GM12878 (cell line): ENCODE results near the gene CHDH. TPM values are rescaled to one million over a fixed set of nuclear protein-coding genes. Genes with fewer than 3 reads are reported as not detected.

Experiments used
- ATAC-seq: fragments of 200-7000 bp; cut with Tn5 transposase; 3 replicates; pipeline ENCODE4 v1.9.1; 2020; ENCODE audit warnings: mild to moderate bottlenecking, moderate library complexity
- BruUV-seq: library from RNA; stranded (reverse); fragments of 400-500 nt; replicated peaks from 2 replicates; lab custom pipeline; 2021; lab: Mats Ljungman, UMichigan
- CTCF ChIA-PET: fragments of 300-600 bp; sonication (Branson Sonifier 250); formaldehyde crosslinking; extraction: SDS; loops from one replicate; lab custom pipeline; 2021; ENCODE audit warnings: inconsistent platforms; lab: Yijun Ruan, JAX
- POLR2A ChIA-PET: fragments of 350-600 bp; formaldehyde crosslinking; extraction: SDS; loops from one replicate; lab custom pipeline; 2021; ENCODE audit warnings: inconsistent platforms; lab: Charles Lee
- RAD21 ChIA-PET: fragments of 300-600 bp; sonication (Branson Sonifier 250); formaldehyde crosslinking; loops from one replicate; lab custom pipeline; 2023; ENCODE audit warnings: antibody characterized with exemption; ENCODE audit not compliant: unreplicated experiment; lab: Charles Lee
- SMC1A ChIA-PET: fragments of 300-600 bp; sonication (Branson Sonifier 250); formaldehyde crosslinking; loops from one replicate; lab custom pipeline; 2023; ENCODE audit not compliant: unreplicated experiment, uncharacterized antibody; lab: Charles Lee
- DNase-seq: peaks from one replicate; pipeline ENCODE4 v3.0.0-alpha.2; 2011; ENCODE audit warnings: low read depth, low spot score
- FAIRE-seq: peaks from 3 replicates; lab custom pipeline; 2011; peaks lifted over from hg19 to GRCh38; lab: Jason Lieb, UNC
- H2AFZ ChIP-seq: 2 replicates; pipeline ENCODE4 v1.6.0; 2011; ENCODE audit warnings: low read depth, low read length, control low read depth; ENCODE audit not compliant: control insufficient read depth
- H3K27ac ChIP-seq: 2 replicates; pipeline ENCODE4 v1.5.1; 2011; ENCODE audit warnings: control low read depth; ENCODE audit not compliant: control insufficient read depth, insufficient read depth
- H3K27me3 ChIP-seq, 2 experiments: replicated peaks in 1 of 2; 2 replicates each; pipeline versions ENCODE4 v1.6.0 to v1.6.1; 2011; ENCODE audit warnings: low read length in 1 of 2; ENCODE audit not compliant: control insufficient read depth in 2 of 2, insufficient read depth in 2 of 2
- H3K36me3 ChIP-seq, 2 experiments: 2 replicates each; pipeline ENCODE4 v1.5.1; 2011; ENCODE audit warnings: low read length in 1 of 2; ENCODE audit not compliant: control insufficient read depth in 2 of 2, insufficient read depth in 2 of 2
- H3K4me1 ChIP-seq: 2 replicates; pipeline ENCODE4 v1.6.1; 2011; ENCODE audit warnings: mild to moderate bottlenecking, low read length, moderate library complexity, mixed read lengths; ENCODE audit not compliant: control insufficient read depth, insufficient read depth
- H3K4me2 ChIP-seq: 2 replicates; pipeline ENCODE4 v1.6.0; 2011; ENCODE audit warnings: control low read depth; ENCODE audit not compliant: control insufficient read depth, insufficient read depth
- H3K4me3 ChIP-seq: fragments of 200-600 bp; sonication (generic); 2 replicates; pipeline ENCODE4 v1.5.1; 2016
- H3K79me2 ChIP-seq: 2 replicates; pipeline ENCODE4 v1.6.0; 2011; ENCODE audit warnings: low read length; ENCODE audit not compliant: control insufficient read depth, insufficient read depth
- H3K9ac ChIP-seq: 2 replicates; pipeline ENCODE4 v1.8.0; 2011; ENCODE audit warnings: low read length, control low read depth, mixed read lengths; ENCODE audit not compliant: control insufficient read depth, insufficient read depth
- H3K9me3 ChIP-seq: replicated peaks from 3 replicates; pipeline ENCODE4 v1.5.1; 2011; ENCODE audit warnings: mild to moderate bottlenecking, low read length; ENCODE audit not compliant: control insufficient read depth, insufficient read depth
- H4K20me1 ChIP-seq: 2 replicates; pipeline ENCODE4 v1.6.0; 2011; ENCODE audit not compliant: control insufficient read depth, insufficient read depth
- CBX3 ChIP-seq: fragments of 200-600 bp; sonication (generic); IDR thresholded peaks from 2 replicates; pipeline ENCODE4 v1.6.1; 2016; ENCODE audit warnings: low read depth, borderline replicate concordance
- CBX5 ChIP-seq: sonication (generic); IDR thresholded peaks from 2 replicates; pipeline ENCODE4 v1.6.1; 2016; ENCODE audit warnings: low read depth, moderate library complexity, mild to moderate bottlenecking, inconsistent platforms
- CHD1 ChIP-seq: IDR thresholded peaks from 2 replicates; pipeline ENCODE4 v1.6.1; 2012; ENCODE audit warnings: low read depth, low read length, improper control_type of control experiment
- GABPA ChIP-seq: IDR thresholded peaks from 2 replicates; pipeline ENCODE4 v1.6.1; 2014; ENCODE audit warnings: antibody characterized with exemption, low read depth, mild to moderate bottlenecking, inconsistent platforms
- JUND ChIP-seq: IDR thresholded peaks from 2 replicates; pipeline ENCODE4 v1.6.1; 2012; ENCODE audit warnings: low read depth, mild to moderate bottlenecking, low read length, improper control_type of control experiment, moderate library complexity
- KAT2A ChIP-seq: conservative IDR thresholded peaks from 2 replicates; pipeline ENCODE4 v1.6.1; 2011; ENCODE audit warnings: low read depth, low read length; ENCODE audit not compliant: control insufficient read depth
- MTA2 ChIP-seq: fragments of 450-650 bp; IDR thresholded peaks from 2 replicates; pipeline ENCODE4 v1.6.1; 2016; ENCODE audit warnings: low read depth, mild to moderate bottlenecking, moderate library complexity
- POU2F2 ChIP-seq: IDR thresholded peaks from 3 replicates; pipeline ENCODE4 v1.6.1; 2011; ENCODE audit warnings: low read depth, mild to moderate bottlenecking, low read length, borderline replicate concordance
- SPI1 ChIP-seq: IDR thresholded peaks from 2 replicates; pipeline ENCODE4 v1.6.1; 2011; ENCODE audit warnings: low read depth, mild to moderate bottlenecking, low read length, moderate library complexity, borderline replicate concordance; ENCODE audit not compliant: insufficient read depth
- TARDBP ChIP-seq: IDR thresholded peaks from 2 replicates; pipeline ENCODE4 v1.6.1; 2016; ENCODE audit warnings: borderline replicate concordance
- ZNF622 ChIP-seq: fragments of 450-650 bp; IDR thresholded peaks from 2 replicates; pipeline ENCODE4 v1.6.1; 2017; ENCODE audit warnings: mild to moderate bottlenecking, inconsistent platforms
- WGBS: methylation state at CpG from one replicate; pipeline ENCODE4 v1.1.6; 2016; ENCODE audit warnings: low lambda C conversion rate; ENCODE audit not compliant: insufficient replicate concordance, insufficient coverage; ENCODE audit errors: missing lambda C conversion rate; 5-methylcytosine and 5-hydroxymethylcytosine counted together
- in situ Hi-C: fragments of 300-500 bp; cut with MboI; formaldehyde crosslinking; loops from 9 replicates; pipeline ENCODE4 v1.14.3; 2018; ENCODE audit warnings: mixed read lengths
- intact Hi-C: fragments of 100-400 bp; cut with micrococcal nuclease; formaldehyde crosslinking; loops from one replicate; pipeline ENCODE4 v1.14.2; 2022; ENCODE audit not compliant: unreplicated experiment
- polyA plus RNA-seq, 11 experiments: library from polyadenylated mRNA; depleted of rRNA in 4 of 11; unstranded in 6 of 11; stranded (reverse) in 5 of 11; fragments of >200 nt; fragmentation: Nextera tagmentation in 4 of 11; fragmentation: Illumina TruSeq in 1 of 11; extraction: Ambion mirVana in 4 of 11; extraction: Trizol in 1 of 11; gene quantifications; 1 replicate in 1 of 11; 2 replicates in 10 of 11; pipeline versions ENCODE4 v1.2.1 to v1.2.3, GENCODE V29; 2011 to 2016; ENCODE audit warnings: inconsistent platforms in 2 of 11, missing spikeins in 2 of 11, low read depth in 1 of 11
- total RNA-seq, 4 experiments: library from RNA; depleted of rRNA in 3 of 4; stranded (reverse); fragments of >200 nt in 3 of 4; fragmentation: Illumina TruSeq in 1 of 4; extraction: Trizol in 1 of 4; gene quantifications; 2 replicates each; pipeline versions ENCODE4 v1.2.1 to v1.2.3, GENCODE V29; 2013 to 2021
- TF ChIP-seq, protein P1 (sequence below): IDR thresholded peaks from 2 replicates; pipeline ENCODE4 v1.6.1; 2011; ENCODE audit warnings: mild to moderate bottlenecking, low read depth, low read length, moderate library complexity; ENCODE audit not compliant: insufficient replicate concordance
- TF ChIP-seq, protein P2 (sequence below): IDR thresholded peaks from 2 replicates; pipeline ENCODE4 v1.6.1; 2011; ENCODE audit warnings: borderline replicate concordance, low read depth, mild to moderate bottlenecking, moderate library complexity, mixed read lengths, low read length; ENCODE audit not compliant: insufficient read depth; ENCODE audit errors: extremely low read length
- TF ChIP-seq, protein P3 (sequence below): IDR thresholded peaks from 2 replicates; pipeline ENCODE4 v1.6.1; 2012; ENCODE audit warnings: low read depth, low read length, improper control_type of control experiment

CHDH gene
- total and polyA plus RNA-seq, 10 of the 15 experiments (the other 5 are each of a cell fraction or from before 2014, with no cell fraction given): 0.95 to 8.3 (median 2.9) TPM

DNA sequence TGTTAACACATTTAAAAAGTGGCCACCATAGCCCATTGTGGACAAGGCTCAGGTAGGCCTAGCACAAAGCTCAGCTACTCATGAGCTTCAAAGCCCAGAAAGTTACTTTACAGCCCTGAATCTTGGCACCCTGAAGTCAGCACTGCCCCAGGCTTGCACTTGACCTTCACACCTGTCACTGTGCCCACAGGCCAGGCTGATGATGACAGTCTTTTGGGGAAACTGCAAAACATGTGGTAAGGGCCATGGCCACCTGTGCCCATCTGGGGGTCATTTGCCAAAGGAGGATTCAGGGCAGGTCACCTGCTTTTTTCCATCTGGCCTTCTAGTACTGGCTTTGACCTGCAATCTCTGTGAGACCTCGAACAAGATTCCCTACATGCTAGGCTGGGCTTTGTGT, 11.0 kb downstream of the CHDH start:
- POLR2A ChIA-PET: no interaction called here
- H3K4me2 ChIP-seq: no peak overlapping the region
- no peaks in the 10 kb centered on the region for H3K79me2 ChIP-seq
- TF ChIP-seq SPI1 (no peak), CBX5 (no peak)
- TF ChIP-seq, protein P1, sequence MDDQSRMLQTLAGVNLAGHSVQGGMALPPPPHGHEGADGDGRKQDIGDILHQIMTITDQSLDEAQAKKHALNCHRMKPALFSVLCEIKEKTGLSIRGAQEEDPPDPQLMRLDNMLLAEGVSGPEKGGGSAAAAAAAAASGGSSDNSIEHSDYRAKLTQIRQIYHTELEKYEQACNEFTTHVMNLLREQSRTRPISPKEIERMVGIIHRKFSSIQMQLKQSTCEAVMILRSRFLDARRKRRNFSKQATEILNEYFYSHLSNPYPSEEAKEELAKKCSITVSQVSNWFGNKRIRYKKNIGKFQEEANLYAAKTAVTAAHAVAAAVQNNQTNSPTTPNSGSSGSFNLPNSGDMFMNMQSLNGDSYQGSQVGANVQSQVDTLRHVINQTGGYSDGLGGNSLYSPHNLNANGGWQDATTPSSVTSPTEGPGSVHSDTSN: no peak
- no peaks in the 10 kb centered on the region for H3K27me3 ChIP-seq
- ATAC-seq (no peak), DNase-seq (no peak), FAIRE-seq (no peak)
- no peak overlapping the region for H3K4me3 ChIP-seq
- H4K20me1 ChIP-seq: no peaks in the 10 kb centered on the region
- no peaks in the 10 kb centered on the region for H3K36me3 ChIP-seq
- no TSS peak for BruUV-seq
- H3K9me3 ChIP-seq: no peaks in the 10 kb centered on the region
- no peak overlapping the region for H2AFZ ChIP-seq
- in situ Hi-C loops: no loop called here
- no peaks in the 10 kb centered on the region for H3K4me1 ChIP-seq
- WGBS: 31% methylated on average over 1 of the region's 1 CpG
- H3K27ac ChIP-seq: no peak overlapping the region
- H3K9ac ChIP-seq: no peak overlapping the region
- RAD21 ChIA-PET: no interaction called here
- SMC1A ChIA-PET: interaction anchor here (1.0 kb wide), 2 partner anchors 29 to 128 kb away, joined by 3 read pairs; no protein-coding TSS in a partner anchor
- intact Hi-C loops: no loop called here
- CTCF ChIA-PET: interaction anchor here (0.9 to 1.9 kb wide), 2 partner anchors 9 to 28 kb away, joined by 3 to 5 read pairs; no protein-coding TSS in a partner anchor

DNA sequence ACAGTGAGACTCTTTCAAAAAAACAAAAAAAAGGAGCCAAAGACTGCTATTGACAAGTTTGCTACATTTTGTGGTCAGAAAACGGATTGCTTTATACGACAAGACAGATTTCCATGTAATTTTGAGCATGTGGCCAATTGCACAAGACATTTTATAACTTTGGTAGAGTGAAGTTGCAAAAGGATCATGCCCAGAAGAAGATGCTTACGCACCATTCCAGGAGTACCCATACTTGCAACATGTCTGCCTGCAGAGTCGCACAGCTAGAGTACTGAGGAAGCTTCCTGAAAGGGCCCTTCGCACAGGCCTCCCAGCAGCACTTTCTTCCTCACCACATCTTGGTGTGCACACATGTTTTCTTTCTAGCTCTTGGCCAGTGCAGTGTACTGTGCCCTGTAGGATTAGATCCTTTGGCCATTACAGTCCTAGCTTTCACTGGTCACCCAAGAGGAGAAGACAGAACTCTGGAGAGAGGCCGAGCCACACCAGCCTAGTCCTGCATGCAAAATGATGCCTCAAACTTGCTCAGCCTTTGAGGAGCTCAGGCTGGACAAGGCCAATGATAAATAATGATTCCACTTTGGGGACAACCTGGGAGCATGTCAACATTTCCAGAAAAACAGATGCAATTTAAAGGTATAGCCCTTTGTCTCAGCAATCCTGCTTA, 11.7 kb downstream of the CHDH start:
- CTCF ChIA-PET: interaction anchor here (0.9 to 1.9 kb wide), 2 partner anchors 9 to 27 kb away, joined by 3 to 5 read pairs; no protein-coding TSS in a partner anchor
- intact Hi-C loops: no loop called here
- no peaks in the 10 kb centered on the region for H3K4me1 ChIP-seq
- RAD21 ChIA-PET: no interaction called here
- in situ Hi-C loops: no loop called here
- no peak overlapping the region for H3K4me2 ChIP-seq
- no peaks in the 10 kb centered on the region for H3K9me3 ChIP-seq
- H3K9ac ChIP-seq: no peak overlapping the region
- POLR2A ChIA-PET: no interaction called here
- no peak overlapping the region for H2AFZ ChIP-seq
- no peak overlapping the region for H3K27ac ChIP-seq
- no peaks in the 10 kb centered on the region for H3K27me3 ChIP-seq
- FAIRE-seq (no peak), ATAC-seq (no peak), DNase-seq (no peak)
- SMC1A ChIA-PET: interaction anchor here (1.0 kb wide), 1 partner anchor 86 kb away, joined by 3 read pairs; no protein-coding TSS in a partner anchor
- 58% methylated on average over 6 of the region's 6 CpGs for WGBS
- H3K4me3 ChIP-seq: no peak overlapping the region
- H3K79me2 ChIP-seq: no peaks in the 10 kb centered on the region
- BruUV-seq: no TSS peak
- H4K20me1 ChIP-seq: no peaks in the 10 kb centered on the region
- H3K36me3 ChIP-seq: no peaks in the 10 kb centered on the region
- TF ChIP-seq, protein P2, sequence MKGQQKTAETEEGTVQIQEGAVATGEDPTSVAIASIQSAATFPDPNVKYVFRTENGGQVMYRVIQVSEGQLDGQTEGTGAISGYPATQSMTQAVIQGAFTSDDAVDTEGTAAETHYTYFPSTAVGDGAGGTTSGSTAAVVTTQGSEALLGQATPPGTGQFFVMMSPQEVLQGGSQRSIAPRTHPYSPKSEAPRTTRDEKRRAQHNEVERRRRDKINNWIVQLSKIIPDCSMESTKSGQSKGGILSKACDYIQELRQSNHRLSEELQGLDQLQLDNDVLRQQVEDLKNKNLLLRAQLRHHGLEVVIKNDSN: no peak
- TF ChIP-seq ZNF622 (no peak), JUND (no peak), TARDBP (no peak), GABPA (no peak), POU2F2 (no peak), CBX3 (no peak), MTA2 (no peak), CHD1 (no peak), KAT2A (no peak)
- TF ChIP-seq, protein P3, sequence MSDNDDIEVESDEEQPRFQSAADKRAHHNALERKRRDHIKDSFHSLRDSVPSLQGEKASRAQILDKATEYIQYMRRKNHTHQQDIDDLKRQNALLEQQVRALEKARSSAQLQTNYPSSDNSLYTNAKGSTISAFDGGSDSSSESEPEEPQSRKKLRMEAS: no peak
